Measurements from ENCODE around the gene FYN.

- TF ChIP-seq EZH2 (IDR thresholded peaks at IDR 0.05) (no peak), POLR2AphosphoS5 (IDR thresholded peaks at IDR 0.05; ENCODE audit: borderline replicate concordance, low read depth, low read length) (no peak), FOXP2 (optimal IDR thresholded peaks at IDR 0.05; ENCODE audit: control extremely low read depth, extremely low read length, insufficient read depth) (no peak)
Observed at GRCh38 chr6:111753573-111753972, 119.7 kb downstream of the FYN start.
